ENCODE measurements around the gene HMX2.
A peak's percentile ranks its signal among the peaks of the same experiment; 100 is the strongest.

Gene HMX2

GRCh38 chr10:123147635-123148413 lies at the start of gene HMX2:
HMX2 (plus strand) TSS chr10:123148136; CDS start chr10:123148379, 243 bp downstream.
- ChIA-PET POLR2A (no interaction called here), CTCF (interaction anchor here (1.6 to 7.5 kb wide), 2 partner anchors 8 to 14 kb away, joined by 3 to 49 read pairs; no protein-coding TSS in a partner anchor)
- peak; percentile 71 for DNase-seq (ENCODE audit: extremely low spot score)
- peak; percentile 28 for TF ChIP-seq CTCF (IDR thresholded peaks at IDR 0.05; ENCODE audit: control extremely low read depth, extremely low read depth, low read depth, missing control alignments)

- no peak for DNase-seq (ENCODE audit: extremely low spot score)
- ChIA-PET CTCF (no interaction called here), POLR2A (no interaction called here)
- no peak for TF ChIP-seq CTCF (IDR thresholded peaks at IDR 0.05; ENCODE audit: control extremely low read depth, extremely low read depth, low read depth, missing control alignments)
Measured at GRCh38 chr10:123100030-123100762, 47.7 kb upstream of the HMX2 start.

GRCh38 chr10:123101872-123102271 lies 46.1 kb upstream of the HMX2 start:
- ChIA-PET CTCF (no interaction called here), POLR2A (no interaction called here)
- no peak for DNase-seq (ENCODE audit: extremely low spot score)
- no peak for TF ChIP-seq CTCF (IDR thresholded peaks at IDR 0.05; ENCODE audit: control extremely low read depth, extremely low read depth, low read depth, missing control alignments)

GRCh38 chr10:123102673-123103072 lies 45.3 kb upstream of the HMX2 start:
- CTCF ChIA-PET = interaction anchor here (1.6 to 2.3 kb wide), 2 partner anchors 12 to 30 kb away, joined by 4 to 12 read pairs; no protein-coding TSS in a partner anchor
- POLR2A ChIA-PET = no interaction called here
- TF ChIP-seq CTCF (IDR thresholded peaks at IDR 0.05; ENCODE audit: control extremely low read depth, extremely low read depth, low read depth, missing control alignments) = no peak
- no peak for DNase-seq (ENCODE audit: extremely low spot score)

- ChIA-PET POLR2A (no interaction called here), CTCF (interaction anchor here (1.6 to 2.3 kb wide), 2 partner anchors 14 to 29 kb away, joined by 4 to 12 read pairs; no protein-coding TSS in a partner anchor)
- no peak for TF ChIP-seq CTCF (IDR thresholded peaks at IDR 0.05; ENCODE audit: control extremely low read depth, extremely low read depth, low read depth, missing control alignments)
- no peak for DNase-seq (ENCODE audit: extremely low spot score)
Measured at GRCh38 chr10:123103944-123104343, 44.0 kb upstream of the HMX2 start.

- CTCF ChIA-PET = interaction anchor here (0.8 kb wide), 1 partner anchor 19 kb away, joined by 4 read pairs; no protein-coding TSS in a partner anchor
- no peak for TF ChIP-seq CTCF (IDR thresholded peaks at IDR 0.05; ENCODE audit: control extremely low read depth, extremely low read depth, low read depth, missing control alignments)
- POLR2A ChIA-PET = no interaction called here
- DNase-seq (ENCODE audit: extremely low spot score) = no peak
Measured at GRCh38 chr10:123109466-123109865, 38.5 kb upstream of the HMX2 start.
